Body of pancreas (tissue), 4 donors: ENCODE data around the gene LDHD.

ENCODE experiments used
- CTCF ChIP-seq, 7 experiments: fragments of 450-650 bp in 4 of 7; fragments of 200-600 bp in 3 of 7; sonication (generic) in 3 of 7; IDR thresholded peaks; one replicate each; pipeline ENCODE4 v1.5.1; 2016 to 2019; ENCODE audit warnings: antibody characterized with exemption in 7 of 7
- POLR2A ChIP-seq, 3 donors: fragments of 450-650 bp; IDR thresholded peaks; one replicate each; pipeline ENCODE4 v1.6.1; 2016; ENCODE audit warnings: antibody characterized with exemption in 3 of 3, mild to moderate bottlenecking in 2 of 3

GRCh38 chr16:75073545-75074303 is 42.9 kb downstream of the LDHD start:
- TF ChIP-seq POLR2A (IDR thresholded peaks at IDR 0.05) (no peak), CTCF (IDR thresholded peaks at IDR 0.05) (no peak)
